Measurements from ENCODE around the gene ZNF143. TPM values are rescaled to one million over a fixed set of nuclear protein-coding genes. Genes with fewer than 3 reads are reported as not detected.

ZNF143 gene
- total and polyA plus RNA-seq, 10 of the 15 experiments (the other 5 are each of a cell fraction or from before 2014, with no cell fraction given): 13.6 to 48.7 (median 19.4) TPM

DNA sequence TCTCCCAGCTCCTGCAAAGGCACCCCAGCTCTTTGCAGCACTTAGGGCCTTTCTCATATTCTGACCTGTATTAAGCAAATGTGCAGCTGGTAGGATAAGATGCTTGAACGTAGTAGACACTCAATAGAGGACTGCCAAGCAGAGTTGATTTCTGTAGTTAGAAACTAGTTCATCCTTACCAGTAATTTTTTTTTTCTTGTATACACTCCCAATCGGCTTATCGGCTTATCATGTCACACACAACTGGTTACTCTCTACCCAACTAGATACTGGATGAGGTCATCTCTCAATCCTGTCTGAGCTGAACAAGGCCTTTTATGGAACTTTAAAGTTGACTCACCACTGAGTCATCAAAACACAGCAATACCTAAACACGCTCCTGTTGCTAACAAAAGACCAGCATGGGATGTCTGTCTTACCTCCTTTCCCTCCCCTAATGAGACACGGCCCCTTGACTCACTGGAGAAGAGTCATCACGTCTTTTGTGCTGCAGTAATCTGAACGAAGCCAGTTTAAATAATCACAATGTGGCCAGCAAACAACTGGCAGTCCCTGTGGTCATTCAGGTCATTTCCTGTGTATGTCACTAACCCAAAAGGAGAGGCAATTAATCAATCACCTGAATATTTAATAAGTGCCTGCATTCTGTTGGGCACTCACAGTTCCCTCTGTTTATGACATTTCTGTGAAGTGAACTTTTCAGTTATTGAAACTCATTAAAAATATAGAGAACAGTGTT is 105.2 kb downstream of the ZNF143 start (continued):
- TF ChIP-seq, protein P1, sequence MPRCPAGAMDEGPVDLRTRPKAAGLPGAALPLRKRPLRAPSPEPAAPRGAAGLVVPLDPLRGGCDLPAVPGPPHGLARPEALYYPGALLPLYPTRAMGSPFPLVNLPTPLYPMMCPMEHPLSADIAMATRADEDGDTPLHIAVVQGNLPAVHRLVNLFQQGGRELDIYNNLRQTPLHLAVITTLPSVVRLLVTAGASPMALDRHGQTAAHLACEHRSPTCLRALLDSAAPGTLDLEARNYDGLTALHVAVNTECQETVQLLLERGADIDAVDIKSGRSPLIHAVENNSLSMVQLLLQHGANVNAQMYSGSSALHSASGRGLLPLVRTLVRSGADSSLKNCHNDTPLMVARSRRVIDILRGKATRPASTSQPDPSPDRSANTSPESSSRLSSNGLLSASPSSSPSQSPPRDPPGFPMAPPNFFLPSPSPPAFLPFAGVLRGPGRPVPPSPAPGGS (IDR thresholded peaks at IDR 0.05; ENCODE audit: borderline replicate concordance, insufficient read depth, low read depth, low read length, poor library complexity, severe bottlenecking): peak; percentile 47
- TF ChIP-seq EP300 (IDR thresholded peaks at IDR 0.05; ENCODE audit: borderline replicate concordance in 1 of 2, control insufficient read depth in 1 of 2, low read depth in 2 of 2, low read length in 2 of 2): peak; percentile 77 to 80; a peak in 3 of 4 replicates
- peak; percentile 33; the same call in 1 of the 2 replicates for TF ChIP-seq FOXK2 (IDR thresholded peaks at IDR 0.05)
- TF ChIP-seq, protein P2, sequence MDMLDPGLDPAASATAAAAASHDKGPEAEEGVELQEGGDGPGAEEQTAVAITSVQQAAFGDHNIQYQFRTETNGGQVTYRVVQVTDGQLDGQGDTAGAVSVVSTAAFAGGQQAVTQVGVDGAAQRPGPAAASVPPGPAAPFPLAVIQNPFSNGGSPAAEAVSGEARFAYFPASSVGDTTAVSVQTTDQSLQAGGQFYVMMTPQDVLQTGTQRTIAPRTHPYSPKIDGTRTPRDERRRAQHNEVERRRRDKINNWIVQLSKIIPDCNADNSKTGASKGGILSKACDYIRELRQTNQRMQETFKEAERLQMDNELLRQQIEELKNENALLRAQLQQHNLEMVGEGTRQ (IDR thresholded peaks at IDR 0.05; ENCODE audit: borderline replicate concordance, low read depth, low read length): no peak
- TF ChIP-seq, protein P3, sequence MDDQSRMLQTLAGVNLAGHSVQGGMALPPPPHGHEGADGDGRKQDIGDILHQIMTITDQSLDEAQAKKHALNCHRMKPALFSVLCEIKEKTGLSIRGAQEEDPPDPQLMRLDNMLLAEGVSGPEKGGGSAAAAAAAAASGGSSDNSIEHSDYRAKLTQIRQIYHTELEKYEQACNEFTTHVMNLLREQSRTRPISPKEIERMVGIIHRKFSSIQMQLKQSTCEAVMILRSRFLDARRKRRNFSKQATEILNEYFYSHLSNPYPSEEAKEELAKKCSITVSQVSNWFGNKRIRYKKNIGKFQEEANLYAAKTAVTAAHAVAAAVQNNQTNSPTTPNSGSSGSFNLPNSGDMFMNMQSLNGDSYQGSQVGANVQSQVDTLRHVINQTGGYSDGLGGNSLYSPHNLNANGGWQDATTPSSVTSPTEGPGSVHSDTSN (IDR thresholded peaks at IDR 0.05; ENCODE audit: insufficient replicate concordance, low read depth, low read length): peak; percentile 65
- TF ChIP-seq, protein P4, sequence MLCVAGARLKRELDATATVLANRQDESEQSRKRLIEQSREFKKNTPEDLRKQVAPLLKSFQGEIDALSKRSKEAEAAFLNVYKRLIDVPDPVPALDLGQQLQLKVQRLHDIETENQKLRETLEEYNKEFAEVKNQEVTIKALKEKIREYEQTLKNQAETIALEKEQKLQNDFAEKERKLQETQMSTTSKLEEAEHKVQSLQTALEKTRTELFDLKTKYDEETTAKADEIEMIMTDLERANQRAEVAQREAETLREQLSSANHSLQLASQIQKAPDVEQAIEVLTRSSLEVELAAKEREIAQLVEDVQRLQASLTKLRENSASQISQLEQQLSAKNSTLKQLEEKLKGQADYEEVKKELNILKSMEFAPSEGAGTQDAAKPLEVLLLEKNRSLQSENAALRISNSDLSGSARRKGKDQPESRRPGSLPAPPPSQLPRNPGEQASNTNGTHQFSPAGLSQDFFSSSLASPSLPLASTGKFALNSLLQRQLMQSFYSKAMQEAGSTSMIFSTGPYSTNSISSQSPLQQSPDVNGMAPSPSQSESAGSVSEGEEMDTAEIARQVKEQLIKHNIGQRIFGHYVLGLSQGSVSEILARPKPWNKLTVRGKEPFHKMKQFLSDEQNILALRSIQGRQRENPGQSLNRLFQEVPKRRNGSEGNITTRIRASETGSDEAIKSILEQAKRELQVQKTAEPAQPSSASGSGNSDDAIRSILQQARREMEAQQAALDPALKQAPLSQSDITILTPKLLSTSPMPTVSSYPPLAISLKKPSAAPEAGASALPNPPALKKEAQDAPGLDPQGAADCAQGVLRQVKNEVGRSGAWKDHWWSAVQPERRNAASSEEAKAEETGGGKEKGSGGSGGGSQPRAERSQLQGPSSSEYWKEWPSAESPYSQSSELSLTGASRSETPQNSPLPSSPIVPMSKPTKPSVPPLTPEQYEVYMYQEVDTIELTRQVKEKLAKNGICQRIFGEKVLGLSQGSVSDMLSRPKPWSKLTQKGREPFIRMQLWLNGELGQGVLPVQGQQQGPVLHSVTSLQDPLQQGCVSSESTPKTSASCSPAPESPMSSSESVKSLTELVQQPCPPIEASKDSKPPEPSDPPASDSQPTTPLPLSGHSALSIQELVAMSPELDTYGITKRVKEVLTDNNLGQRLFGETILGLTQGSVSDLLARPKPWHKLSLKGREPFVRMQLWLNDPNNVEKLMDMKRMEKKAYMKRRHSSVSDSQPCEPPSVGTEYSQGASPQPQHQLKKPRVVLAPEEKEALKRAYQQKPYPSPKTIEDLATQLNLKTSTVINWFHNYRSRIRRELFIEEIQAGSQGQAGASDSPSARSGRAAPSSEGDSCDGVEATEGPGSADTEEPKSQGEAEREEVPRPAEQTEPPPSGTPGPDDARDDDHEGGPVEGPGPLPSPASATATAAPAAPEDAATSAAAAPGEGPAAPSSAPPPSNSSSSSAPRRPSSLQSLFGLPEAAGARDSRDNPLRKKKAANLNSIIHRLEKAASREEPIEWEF (IDR thresholded peaks at IDR 0.05; ENCODE audit: insufficient replicate concordance, low read depth, low read length): no peak
- TF ChIP-seq TCF12 (IDR thresholded peaks at IDR 0.05; ENCODE audit: low read depth, low read length): 0 out of 2 replicates have a peak, but pooled peaks have one; percentile 4
- TF ChIP-seq NFYB (IDR thresholded peaks at IDR 0.05; ENCODE audit: insufficient read depth, low read depth, low read length): no peak
- TF ChIP-seq BACH1 (IDR thresholded peaks at IDR 0.05; ENCODE audit: borderline replicate concordance): peak; percentile 96
- TF ChIP-seq GATAD2B (conservative IDR thresholded peaks at IDR 0.05; ENCODE audit: low read depth): no peak
- TF ChIP-seq ETV6 (conservative IDR thresholded peaks at IDR 0.05 in 1 of 2, IDR thresholded peaks at IDR 0.05 in 1 of 2; ENCODE audit: borderline replicate concordance in 1 of 2, low read depth in 1 of 2): no peak; a peak in 1 of 4 replicates
- TF ChIP-seq, protein P5, sequence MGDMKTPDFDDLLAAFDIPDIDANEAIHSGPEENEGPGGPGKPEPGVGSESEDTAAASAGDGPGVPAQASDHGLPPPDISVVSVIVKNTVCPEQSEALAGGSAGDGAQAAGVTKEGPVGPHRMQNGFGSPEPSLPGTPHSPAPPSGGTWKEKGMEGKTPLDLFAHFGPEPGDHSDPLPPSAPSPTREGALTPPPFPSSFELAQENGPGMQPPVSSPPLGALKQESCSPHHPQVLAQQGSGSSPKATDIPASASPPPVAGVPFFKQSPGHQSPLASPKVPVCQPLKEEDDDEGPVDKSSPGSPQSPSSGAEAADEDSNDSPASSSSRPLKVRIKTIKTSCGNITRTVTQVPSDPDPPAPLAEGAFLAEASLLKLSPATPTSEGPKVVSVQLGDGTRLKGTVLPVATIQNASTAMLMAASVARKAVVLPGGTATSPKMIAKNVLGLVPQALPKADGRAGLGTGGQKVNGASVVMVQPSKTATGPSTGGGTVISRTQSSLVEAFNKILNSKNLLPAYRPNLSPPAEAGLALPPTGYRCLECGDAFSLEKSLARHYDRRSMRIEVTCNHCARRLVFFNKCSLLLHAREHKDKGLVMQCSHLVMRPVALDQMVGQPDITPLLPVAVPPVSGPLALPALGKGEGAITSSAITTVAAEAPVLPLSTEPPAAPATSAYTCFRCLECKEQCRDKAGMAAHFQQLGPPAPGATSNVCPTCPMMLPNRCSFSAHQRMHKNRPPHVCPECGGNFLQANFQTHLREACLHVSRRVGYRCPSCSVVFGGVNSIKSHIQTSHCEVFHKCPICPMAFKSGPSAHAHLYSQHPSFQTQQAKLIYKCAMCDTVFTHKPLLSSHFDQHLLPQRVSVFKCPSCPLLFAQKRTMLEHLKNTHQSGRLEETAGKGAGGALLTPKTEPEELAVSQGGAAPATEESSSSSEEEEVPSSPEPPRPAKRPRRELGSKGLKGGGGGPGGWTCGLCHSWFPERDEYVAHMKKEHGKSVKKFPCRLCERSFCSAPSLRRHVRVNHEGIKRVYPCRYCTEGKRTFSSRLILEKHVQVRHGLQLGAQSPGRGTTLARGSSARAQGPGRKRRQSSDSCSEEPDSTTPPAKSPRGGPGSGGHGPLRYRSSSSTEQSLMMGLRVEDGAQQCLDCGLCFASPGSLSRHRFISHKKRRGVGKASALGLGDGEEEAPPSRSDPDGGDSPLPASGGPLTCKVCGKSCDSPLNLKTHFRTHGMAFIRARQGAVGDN (IDR thresholded peaks at IDR 0.05): no peak
- no peak; the same call in 1 of the 2 replicates for TF ChIP-seq ZBED1 (IDR thresholded peaks at IDR 0.05; ENCODE audit: borderline replicate concordance)
- TF ChIP-seq YBX1 (IDR thresholded peaks at IDR 0.05): no peak
